Measurements from ENCODE around the gene SLC6A12.
"Not testable (repeated sequence)": the region's sequence is repeated elsewhere in the genome, so short reads cannot be mapped to it uniquely, and the experiment has no call there.

The SLC6A12 gene

DNA sequence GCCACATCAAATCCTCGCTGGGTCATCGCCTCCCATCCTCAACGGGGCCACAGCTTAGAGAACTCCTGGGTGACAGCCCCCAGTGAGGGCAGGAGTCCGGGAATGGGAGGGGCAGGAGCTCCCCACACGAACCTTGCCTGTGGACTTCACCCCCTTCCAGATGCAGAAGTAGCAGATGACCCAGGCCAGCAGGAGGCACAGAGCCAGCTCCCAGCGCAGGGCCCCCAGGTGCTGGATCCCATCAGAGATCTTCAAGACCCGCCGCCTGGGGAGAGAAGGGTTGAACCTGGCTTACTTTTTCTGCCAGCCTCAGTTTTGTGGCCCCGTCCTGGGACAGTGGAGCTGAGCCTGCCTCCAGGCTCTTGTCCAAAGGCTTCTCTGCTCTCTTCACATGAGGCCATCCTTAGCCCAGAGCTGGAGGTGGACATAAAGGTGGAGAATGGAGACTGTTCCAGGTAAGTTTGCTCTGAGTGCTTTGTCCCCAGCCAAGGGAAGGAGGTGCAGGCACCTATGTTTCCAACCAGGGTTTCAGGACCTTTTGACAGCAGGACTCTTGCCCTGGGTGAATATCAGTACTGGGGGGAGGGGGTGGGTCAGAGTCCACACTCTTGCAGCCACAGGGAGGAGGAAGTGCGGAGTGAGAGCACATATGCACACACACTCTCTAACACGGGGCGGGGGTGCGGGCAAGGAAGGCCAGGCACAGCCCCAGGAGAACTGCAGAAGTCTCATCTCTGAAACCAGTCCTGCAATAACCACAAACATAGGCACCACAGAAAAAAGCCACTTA lies 23.3 kb upstream of the SLC6A12 start:
- no peak for TF ChIP-seq CTCF (IDR thresholded peaks at IDR 0.05; ENCODE audit: control insufficient read depth, insufficient read depth, low read depth, low read length, missing control alignments)
- H3K4me3 ChIP-seq (ENCODE audit: control insufficient read depth, low read depth, low read length), result no peak overlapping the region
- no peak for DNase-seq (ENCODE audit: low read depth)

DNA sequence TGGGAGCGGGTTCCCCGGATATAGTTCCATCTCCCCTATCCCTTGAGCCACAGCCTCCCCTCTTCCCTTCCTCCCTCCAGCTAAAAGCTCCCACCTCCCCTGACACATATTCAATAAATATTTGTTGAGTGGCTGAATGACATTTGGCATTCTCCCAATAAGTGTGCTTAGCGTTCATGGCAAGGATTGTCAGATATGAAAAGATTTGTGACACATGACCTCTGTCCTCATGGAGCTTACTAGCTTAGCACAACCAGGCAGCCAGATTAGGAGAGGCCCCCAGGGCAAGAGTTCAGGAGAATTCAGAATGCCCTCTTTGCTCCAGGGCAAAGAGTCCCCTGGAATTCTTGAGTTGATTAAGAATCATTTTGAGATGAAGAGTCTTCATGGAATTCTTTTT lies 22.5 kb upstream of the SLC6A12 start:
- DNase-seq (ENCODE audit: low read depth), result no peak
- no peak overlapping the region for H3K4me3 ChIP-seq (ENCODE audit: control insufficient read depth, low read depth, low read length)
- TF ChIP-seq CTCF (IDR thresholded peaks at IDR 0.05; ENCODE audit: control insufficient read depth, insufficient read depth, low read depth, low read length, missing control alignments), result no peak

- not testable (repeated sequence) for DNase-seq (ENCODE audit: low read depth); H3K4me3 ChIP-seq (ENCODE audit: control insufficient read depth, low read depth, low read length)
These were observed 22.0 kb upstream of the SLC6A12 start for GRCh38 chr12:235967-236366.

GRCh38 chr12:234891-235415 lies 21.0 kb upstream of the SLC6A12 start:
- TF ChIP-seq CTCF (IDR thresholded peaks at IDR 0.05; ENCODE audit: control insufficient read depth, insufficient read depth, low read depth, low read length, missing control alignments), result no peak
- H3K4me3 ChIP-seq (ENCODE audit: control insufficient read depth, low read depth, low read length), result no peak overlapping the region
- no peak for DNase-seq (ENCODE audit: low read depth)

DNA sequence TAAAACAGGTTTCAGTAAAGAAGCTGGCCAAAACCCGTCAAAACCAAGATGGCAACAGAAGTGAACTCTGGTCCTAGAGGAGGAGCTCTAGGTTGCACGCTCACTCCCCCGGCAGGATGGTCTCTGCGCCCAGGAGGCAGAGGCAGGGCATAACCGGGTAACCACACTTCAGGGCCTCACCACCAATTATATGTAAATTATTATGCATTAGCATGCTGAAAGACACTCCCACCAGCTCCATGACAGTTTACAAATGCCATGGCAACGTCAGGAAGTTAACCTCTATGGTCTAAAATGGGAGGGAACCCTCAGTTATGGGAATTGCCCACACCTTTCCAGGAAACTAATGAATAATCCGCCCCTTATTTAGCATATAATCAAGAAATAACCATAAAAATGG lies 20.1 kb upstream of the SLC6A12 start:
- no peak for DNase-seq (ENCODE audit: low read depth)
- TF ChIP-seq CTCF (IDR thresholded peaks at IDR 0.05; ENCODE audit: control insufficient read depth, insufficient read depth, low read depth, low read length, missing control alignments), result no peak
- no peak overlapping the region for H3K4me3 ChIP-seq (ENCODE audit: control insufficient read depth, low read depth, low read length)

- H3K4me3 ChIP-seq (ENCODE audit: control insufficient read depth, low read depth, low read length), result no peak overlapping the region
- no peak for TF ChIP-seq CTCF (IDR thresholded peaks at IDR 0.05; ENCODE audit: control insufficient read depth, insufficient read depth, low read depth, low read length, missing control alignments)
- no peak for DNase-seq (ENCODE audit: low read depth)
These were observed 19.6 kb upstream of the SLC6A12 start for GRCh38 chr12:233615-233968.

- no peak for DNase-seq (ENCODE audit: low read depth)
- no peak overlapping the region for H3K4me3 ChIP-seq (ENCODE audit: control insufficient read depth, low read depth, low read length)
- TF ChIP-seq CTCF (IDR thresholded peaks at IDR 0.05; ENCODE audit: control insufficient read depth, insufficient read depth, low read depth, low read length, missing control alignments), result no peak
These were observed 19.0 kb upstream of the SLC6A12 start for GRCh38 chr12:232731-233614.

All from AG09309 (cell line).